Endodermal cell (in vitro differentiated cells): ENCODE results near the gene SERTAD1. TPM values are rescaled to one million over a fixed set of nuclear protein-coding genes. Genes with fewer than 3 reads are reported as not detected.
"Not testable (repeated sequence)": the region's sequence is repeated elsewhere in the genome, so short reads cannot be mapped to it uniquely, and the experiment has no call there.

Experiments
- DNase-seq: peaks from one replicate; pipeline ENCODE4 v3.0.0-alpha.2; 2017
- H3K27ac ChIP-seq: 2 replicates; pipeline ENCODE4 v1.5.1; 2013; ENCODE audit warnings: mild to moderate bottlenecking, low read depth, low read length, moderate library complexity
- H3K27me3 ChIP-seq: 2 replicates; pipeline ENCODE4 v1.6.1; 2013; ENCODE audit warnings: mild to moderate bottlenecking, low read length, moderate library complexity; ENCODE audit not compliant: insufficient read depth, control insufficient read depth, poor library complexity, severe bottlenecking
- H3K36me3 ChIP-seq: 2 replicates; pipeline ENCODE4 v1.7.0; 2013; ENCODE audit warnings: mild to moderate bottlenecking, low read length, moderate library complexity; ENCODE audit not compliant: control insufficient read depth, insufficient read depth
- H3K4me1 ChIP-seq: one replicate; pipeline ENCODE4 v1.7.0; 2013; ENCODE audit warnings: low read length; ENCODE audit not compliant: control insufficient read depth, insufficient read depth
- H3K4me3 ChIP-seq: 2 replicates; pipeline ENCODE4 v1.5.1; 2013; ENCODE audit warnings: mild to moderate bottlenecking, low read length, moderate library complexity
- H3K9ac ChIP-seq: 2 replicates; pipeline ENCODE4 v1.6.1; 2013; ENCODE audit warnings: mild to moderate bottlenecking, low read length, moderate library complexity; ENCODE audit not compliant: poor library complexity, severe bottlenecking; ENCODE audit errors: extremely low read depth
- H3K9me3 ChIP-seq: 2 replicates; pipeline ENCODE4 v1.6.1; 2013; ENCODE audit warnings: mild to moderate bottlenecking, low read length, moderate library complexity; ENCODE audit not compliant: control insufficient read depth
- H3K27ac Mint-ChIP-seq: 2 replicates; pipeline ENCODE4 v1.8.0; 2020; ENCODE audit warnings: mixed read lengths
- H3K27me3 Mint-ChIP-seq: 2 replicates; pipeline ENCODE4 v1.8.0; 2021; ENCODE audit warnings: mild to moderate bottlenecking, mixed read lengths; ENCODE audit not compliant: insufficient read depth
- H3K36me3 Mint-ChIP-seq: 2 replicates; pipeline ENCODE4 v1.8.0; 2020; ENCODE audit warnings: low read depth, mixed read lengths
- H3K4me1 Mint-ChIP-seq: 2 replicates; pipeline ENCODE4 v1.8.0; 2020; ENCODE audit warnings: mixed read lengths
- H3K4me3 Mint-ChIP-seq: 2 replicates; pipeline ENCODE4 v1.8.0; 2020; ENCODE audit warnings: mild to moderate bottlenecking, moderate library complexity, mixed read lengths
- H3K9me3 Mint-ChIP-seq: 2 replicates; pipeline ENCODE4 v1.8.0; 2020; ENCODE audit warnings: mild to moderate bottlenecking, mixed read lengths
- CTCF ChIP-seq: fragments of 200-600 bp; sonication (generic); conservative IDR thresholded peaks from 2 replicates; pipeline ENCODE4 v1.5.0; 2021; ENCODE audit warnings: antibody characterized with exemption, mild to moderate bottlenecking
- WGBS, 2 experiments: methylation state at CpG; one replicate each; pipeline versions ENCODE4 v1.1.5 to v1.1.7; 2013; ENCODE audit warnings: missing lambda C conversion rate in 2 of 2, mixed read lengths in 1 of 2; ENCODE audit not compliant: insufficient coverage in 1 of 2, insufficient read length in 1 of 2; 5-methylcytosine and 5-hydroxymethylcytosine counted together
- total RNA-seq, 2 donors: library from RNA; stranded (reverse); fragmentation: NEBNext Ultra II Directional in 1 of 2; extraction: Animal tissue kit (Norgen Biotek cat#: 25700) in 1 of 2; gene quantifications; 2 replicates in 1 of 2; 3 replicates in 1 of 2; pipeline ENCODE4 v1.2.1, GENCODE V29; 2021

The SERTAD1 gene
- total RNA-seq, 2 donors from 2014 or later = 4.0 to 4.5 TPM

- no peaks in the 10 kb centered on the region for H3K9me3 Mint-ChIP-seq
- H3K4me3 ChIP-seq = no peak overlapping the region
- no peaks in the 10 kb centered on the region for H3K4me1 ChIP-seq
- no peak for TF ChIP-seq CTCF
- no peak for DNase-seq
- no peaks in the 10 kb centered on the region for H3K36me3 ChIP-seq
- peaks cover 8% of the 10 kb centered on the region for H3K36me3 Mint-ChIP-seq
- H3K27me3 ChIP-seq = no peaks in the 10 kb centered on the region
- H3K9me3 ChIP-seq = no peaks in the 10 kb centered on the region
- 83 to 93% methylated on average over 2 to 5 of the region's 5 CpGs for WGBS, 2 experiments
- no peak overlapping the region for H3K4me3 Mint-ChIP-seq
- H3K27ac Mint-ChIP-seq = no peak overlapping the region
- H3K27ac ChIP-seq = no peak overlapping the region
- H3K4me1 Mint-ChIP-seq = no peaks in the 10 kb centered on the region
- H3K9ac ChIP-seq = no peak overlapping the region
- H3K27me3 Mint-ChIP-seq = no peaks in the 10 kb centered on the region
Observed at GRCh38 chr19:40457048-40457447, 31.3 kb upstream of the SERTAD1 start.

GRCh38 chr19:40453943-40454342, 28.2 kb upstream of the SERTAD1 start:
- H3K4me1 Mint-ChIP-seq, H3K36me3 ChIP-seq, H3K9me3 Mint-ChIP-seq, H3K4me3 ChIP-seq, H3K9me3 ChIP-seq, DNase-seq, H3K4me1 ChIP-seq, H3K27ac ChIP-seq, H3K27me3 Mint-ChIP-seq, H3K9ac ChIP-seq, H3K27me3 ChIP-seq, H3K27ac Mint-ChIP-seq, H3K4me3 Mint-ChIP-seq: not testable (repeated sequence)
- H3K36me3 Mint-ChIP-seq = peaks cover 19% of the 10 kb centered on the region
- WGBS, 2 experiments = 95 to 100% methylated on average over 2 to 6 of the region's 6 CpGs

GRCh38 chr19:40453151-40453735, 27.5 kb upstream of the SERTAD1 start:
- no peak overlapping the region for H3K4me3 ChIP-seq
- H3K4me1 ChIP-seq = no peaks in the 10 kb centered on the region
- no peaks in the 10 kb centered on the region for H3K9me3 ChIP-seq
- H3K27ac Mint-ChIP-seq = no peak overlapping the region
- WGBS, 2 experiments = 95 to 98% methylated on average over 5 of the region's 5 CpGs
- H3K36me3 ChIP-seq = no peaks in the 10 kb centered on the region
- no peak for TF ChIP-seq CTCF
- no peaks in the 10 kb centered on the region for H3K27me3 Mint-ChIP-seq
- no peaks in the 10 kb centered on the region for H3K9me3 Mint-ChIP-seq
- no peak for DNase-seq
- no peaks in the 10 kb centered on the region for H3K4me1 Mint-ChIP-seq
- no peak overlapping the region for H3K9ac ChIP-seq
- H3K4me3 Mint-ChIP-seq = no peak overlapping the region
- peaks cover 19% of the 10 kb centered on the region for H3K36me3 Mint-ChIP-seq
- H3K27ac ChIP-seq = no peak overlapping the region
- no peaks in the 10 kb centered on the region for H3K27me3 ChIP-seq

- no peaks in the 10 kb centered on the region for H3K9me3 ChIP-seq
- H3K4me1 ChIP-seq = no peaks in the 10 kb centered on the region
- H3K27me3 Mint-ChIP-seq = no peaks in the 10 kb centered on the region
- H3K9me3 Mint-ChIP-seq = no peaks in the 10 kb centered on the region
- no peaks in the 10 kb centered on the region for H3K27me3 ChIP-seq
- no peak overlapping the region for H3K9ac ChIP-seq
- no peaks in the 10 kb centered on the region for H3K36me3 ChIP-seq
- TF ChIP-seq CTCF = no peak
- peaks cover 16% of the 10 kb centered on the region for H3K36me3 Mint-ChIP-seq
- no peak overlapping the region for H3K4me3 ChIP-seq
- no peak overlapping the region for H3K4me3 Mint-ChIP-seq
- no peak overlapping the region for H3K27ac Mint-ChIP-seq
- H3K27ac ChIP-seq = no peak overlapping the region
- no peak for DNase-seq
- 85 to 95% methylated on average over 4 to 5 of the region's 5 CpGs for WGBS, 2 experiments
- H3K4me1 Mint-ChIP-seq = no peaks in the 10 kb centered on the region
Observed at GRCh38 chr19:40452016-40452415, 26.2 kb upstream of the SERTAD1 start.
